ENCODE results near the gene SRPRA.

Gene SRPRA

GRCh38 chr11:126214841-126215240, 53.9 kb downstream of the SRPRA start:
- Mint-ChIP-seq H3K4me1 (peaks cover 52% of the 10 kb centered on the region), H3K4me3 (no peak overlapping the region), H3K36me3 (ENCODE audit: low read depth) (peaks cover 6% of the 10 kb centered on the region), H3K9me3 (no peaks in the 10 kb centered on the region), H3K27ac (no peak overlapping the region), H3K27me3 (ENCODE audit: low read depth, poor library complexity) (no peaks in the 10 kb centered on the region)
- TF ChIP-seq, protein P1, sequence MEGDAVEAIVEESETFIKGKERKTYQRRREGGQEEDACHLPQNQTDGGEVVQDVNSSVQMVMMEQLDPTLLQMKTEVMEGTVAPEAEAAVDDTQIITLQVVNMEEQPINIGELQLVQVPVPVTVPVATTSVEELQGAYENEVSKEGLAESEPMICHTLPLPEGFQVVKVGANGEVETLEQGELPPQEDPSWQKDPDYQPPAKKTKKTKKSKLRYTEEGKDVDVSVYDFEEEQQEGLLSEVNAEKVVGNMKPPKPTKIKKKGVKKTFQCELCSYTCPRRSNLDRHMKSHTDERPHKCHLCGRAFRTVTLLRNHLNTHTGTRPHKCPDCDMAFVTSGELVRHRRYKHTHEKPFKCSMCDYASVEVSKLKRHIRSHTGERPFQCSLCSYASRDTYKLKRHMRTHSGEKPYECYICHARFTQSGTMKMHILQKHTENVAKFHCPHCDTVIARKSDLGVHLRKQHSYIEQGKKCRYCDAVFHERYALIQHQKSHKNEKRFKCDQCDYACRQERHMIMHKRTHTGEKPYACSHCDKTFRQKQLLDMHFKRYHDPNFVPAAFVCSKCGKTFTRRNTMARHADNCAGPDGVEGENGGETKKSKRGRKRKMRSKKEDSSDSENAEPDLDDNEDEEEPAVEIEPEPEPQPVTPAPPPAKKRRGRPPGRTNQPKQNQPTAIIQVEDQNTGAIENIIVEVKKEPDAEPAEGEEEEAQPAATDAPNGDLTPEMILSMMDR (IDR thresholded peaks at IDR 0.05), result no peak
- no peak for DNase-seq

GRCh38 chr11:126214441-126214840, 54.3 kb downstream of the SRPRA start:
- DNase-seq, result no peak
- H3K4me3 Mint-ChIP-seq, result no peak overlapping the region
- no peaks in the 10 kb centered on the region for H3K27me3 Mint-ChIP-seq (ENCODE audit: low read depth, poor library complexity)
- peaks cover 52% of the 10 kb centered on the region for H3K4me1 Mint-ChIP-seq
- H3K9me3 Mint-ChIP-seq, result no peaks in the 10 kb centered on the region
- peaks cover 8% of the 10 kb centered on the region for H3K36me3 Mint-ChIP-seq (ENCODE audit: low read depth)
- TF ChIP-seq, protein P1 (IDR thresholded peaks at IDR 0.05), result no peak
- no peak overlapping the region for H3K27ac Mint-ChIP-seq

Measured in nephron progenitor cell (in vitro differentiated cells).